Gastrocnemius medialis (tissue), 4 donors: ENCODE measurements around the gene HM13.

ENCODE experiments used
- POLR2A ChIP-seq, 2 donors: fragments of 450-650 bp; IDR thresholded peaks; one replicate each; pipeline ENCODE4 v1.6.1; 2017; ENCODE audit warnings: antibody characterized with exemption in 2 of 2, mild to moderate bottlenecking in 2 of 2, moderate library complexity in 2 of 2
- TF ChIP-seq, protein P1 (sequence below), 5 experiments: fragments of 450-650 bp in 3 of 5; fragments of 200-600 bp in 2 of 5; sonication (generic) in 2 of 5; IDR thresholded peaks in 4 of 5; conservative IDR thresholded peaks in 1 of 5; 1 replicate in 4 of 5; 2 replicates in 1 of 5; pipeline ENCODE4 v1.5.1; 2016 to 2019; ENCODE audit warnings: antibody characterized with exemption in 5 of 5, mild to moderate bottlenecking in 3 of 5, moderate library complexity in 3 of 5

DNA sequence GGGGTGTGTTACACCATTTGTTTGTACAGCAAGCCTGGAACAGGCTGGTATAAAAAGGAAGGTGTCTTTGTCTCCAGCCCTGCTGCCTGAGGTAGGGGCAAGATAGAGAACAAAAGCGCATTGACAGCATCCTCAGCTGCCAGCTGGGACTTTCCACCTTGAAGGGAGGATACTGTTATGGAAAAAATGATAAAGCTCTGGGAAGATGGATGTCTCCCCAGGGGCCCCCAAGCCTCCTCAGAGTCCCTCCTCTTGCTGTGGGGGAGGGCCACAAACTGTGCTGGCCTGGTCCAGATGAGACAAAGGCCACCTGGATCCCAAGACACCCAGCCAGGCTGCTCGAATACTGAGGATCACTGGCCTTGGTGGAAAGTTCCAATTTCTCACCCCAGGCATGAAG lies 26.1 kb upstream of the HM13 start:
- TF ChIP-seq POLR2A (IDR thresholded peaks at IDR 0.05), result no peak
- TF ChIP-seq, protein P1, sequence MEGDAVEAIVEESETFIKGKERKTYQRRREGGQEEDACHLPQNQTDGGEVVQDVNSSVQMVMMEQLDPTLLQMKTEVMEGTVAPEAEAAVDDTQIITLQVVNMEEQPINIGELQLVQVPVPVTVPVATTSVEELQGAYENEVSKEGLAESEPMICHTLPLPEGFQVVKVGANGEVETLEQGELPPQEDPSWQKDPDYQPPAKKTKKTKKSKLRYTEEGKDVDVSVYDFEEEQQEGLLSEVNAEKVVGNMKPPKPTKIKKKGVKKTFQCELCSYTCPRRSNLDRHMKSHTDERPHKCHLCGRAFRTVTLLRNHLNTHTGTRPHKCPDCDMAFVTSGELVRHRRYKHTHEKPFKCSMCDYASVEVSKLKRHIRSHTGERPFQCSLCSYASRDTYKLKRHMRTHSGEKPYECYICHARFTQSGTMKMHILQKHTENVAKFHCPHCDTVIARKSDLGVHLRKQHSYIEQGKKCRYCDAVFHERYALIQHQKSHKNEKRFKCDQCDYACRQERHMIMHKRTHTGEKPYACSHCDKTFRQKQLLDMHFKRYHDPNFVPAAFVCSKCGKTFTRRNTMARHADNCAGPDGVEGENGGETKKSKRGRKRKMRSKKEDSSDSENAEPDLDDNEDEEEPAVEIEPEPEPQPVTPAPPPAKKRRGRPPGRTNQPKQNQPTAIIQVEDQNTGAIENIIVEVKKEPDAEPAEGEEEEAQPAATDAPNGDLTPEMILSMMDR (IDR thresholded peaks at IDR 0.05 in 4 of 5, conservative IDR thresholded peaks at IDR 0.05 in 1 of 5), result no peak
